VCaP (cell line): Measurements from ENCODE around the gene HGS.

Source experiments
- H3K27ac ChIP-seq: fragments of 450-650 bp; 2 replicates; pipeline ENCODE4 v1.5.1; 2017
- TF ChIP-seq, protein P1 (sequence below): fragments of 450-650 bp; conservative IDR thresholded peaks from 2 replicates; pipeline ENCODE4 v1.5.1; 2017; ENCODE audit warnings: mild to moderate bottlenecking, moderate library complexity

Gene HGS

DNA sequence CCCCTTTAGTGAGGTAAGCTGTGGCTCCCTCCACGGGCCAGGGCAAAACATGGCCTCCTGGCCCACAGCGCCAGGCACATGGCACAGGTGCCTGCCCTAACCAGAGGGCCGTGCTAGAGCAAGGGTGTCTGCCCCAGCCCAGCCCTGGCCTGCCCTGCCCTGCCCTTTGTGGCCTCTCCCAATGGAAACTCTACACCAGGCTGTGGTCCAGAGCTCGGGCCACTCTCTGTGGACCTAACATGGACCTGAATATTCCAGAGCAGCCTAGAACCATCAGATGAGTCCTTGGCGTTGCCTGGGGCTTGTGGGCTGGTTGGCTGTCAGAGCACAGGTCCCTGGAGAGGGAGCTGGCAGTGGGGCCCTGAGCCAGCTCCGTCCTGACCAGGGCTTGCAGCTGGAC lies 11.4 kb downstream of the HGS start:
- TF ChIP-seq, protein P1, sequence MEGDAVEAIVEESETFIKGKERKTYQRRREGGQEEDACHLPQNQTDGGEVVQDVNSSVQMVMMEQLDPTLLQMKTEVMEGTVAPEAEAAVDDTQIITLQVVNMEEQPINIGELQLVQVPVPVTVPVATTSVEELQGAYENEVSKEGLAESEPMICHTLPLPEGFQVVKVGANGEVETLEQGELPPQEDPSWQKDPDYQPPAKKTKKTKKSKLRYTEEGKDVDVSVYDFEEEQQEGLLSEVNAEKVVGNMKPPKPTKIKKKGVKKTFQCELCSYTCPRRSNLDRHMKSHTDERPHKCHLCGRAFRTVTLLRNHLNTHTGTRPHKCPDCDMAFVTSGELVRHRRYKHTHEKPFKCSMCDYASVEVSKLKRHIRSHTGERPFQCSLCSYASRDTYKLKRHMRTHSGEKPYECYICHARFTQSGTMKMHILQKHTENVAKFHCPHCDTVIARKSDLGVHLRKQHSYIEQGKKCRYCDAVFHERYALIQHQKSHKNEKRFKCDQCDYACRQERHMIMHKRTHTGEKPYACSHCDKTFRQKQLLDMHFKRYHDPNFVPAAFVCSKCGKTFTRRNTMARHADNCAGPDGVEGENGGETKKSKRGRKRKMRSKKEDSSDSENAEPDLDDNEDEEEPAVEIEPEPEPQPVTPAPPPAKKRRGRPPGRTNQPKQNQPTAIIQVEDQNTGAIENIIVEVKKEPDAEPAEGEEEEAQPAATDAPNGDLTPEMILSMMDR: no peak

DNA sequence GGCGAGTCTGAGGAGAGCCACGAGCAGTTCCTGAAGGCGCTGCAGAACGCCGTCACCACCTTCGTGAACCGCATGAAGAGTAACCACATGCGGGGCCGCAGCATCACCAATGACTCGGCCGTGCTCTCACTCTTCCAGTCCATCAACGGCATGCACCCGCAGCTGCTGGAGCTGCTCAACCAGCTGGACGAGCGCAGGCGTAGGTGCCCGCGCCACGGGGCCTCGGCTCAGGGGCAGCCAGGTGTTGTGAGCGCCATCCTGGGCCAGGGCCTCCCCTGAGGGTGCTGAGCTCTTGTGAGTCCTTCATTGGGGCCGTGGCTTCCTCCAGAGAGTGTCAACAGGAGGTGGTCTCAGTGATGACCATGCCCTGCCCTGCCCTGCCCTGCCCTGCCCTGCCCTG lies 12.0 kb downstream of the HGS start:
- TF ChIP-seq, protein P1: no peak
- H3K27ac ChIP-seq: no peak overlapping the region

More for the DNA sequence above, 11.4 kb downstream of the HGS start:
- H3K27ac ChIP-seq: no peak overlapping the region

DNA sequence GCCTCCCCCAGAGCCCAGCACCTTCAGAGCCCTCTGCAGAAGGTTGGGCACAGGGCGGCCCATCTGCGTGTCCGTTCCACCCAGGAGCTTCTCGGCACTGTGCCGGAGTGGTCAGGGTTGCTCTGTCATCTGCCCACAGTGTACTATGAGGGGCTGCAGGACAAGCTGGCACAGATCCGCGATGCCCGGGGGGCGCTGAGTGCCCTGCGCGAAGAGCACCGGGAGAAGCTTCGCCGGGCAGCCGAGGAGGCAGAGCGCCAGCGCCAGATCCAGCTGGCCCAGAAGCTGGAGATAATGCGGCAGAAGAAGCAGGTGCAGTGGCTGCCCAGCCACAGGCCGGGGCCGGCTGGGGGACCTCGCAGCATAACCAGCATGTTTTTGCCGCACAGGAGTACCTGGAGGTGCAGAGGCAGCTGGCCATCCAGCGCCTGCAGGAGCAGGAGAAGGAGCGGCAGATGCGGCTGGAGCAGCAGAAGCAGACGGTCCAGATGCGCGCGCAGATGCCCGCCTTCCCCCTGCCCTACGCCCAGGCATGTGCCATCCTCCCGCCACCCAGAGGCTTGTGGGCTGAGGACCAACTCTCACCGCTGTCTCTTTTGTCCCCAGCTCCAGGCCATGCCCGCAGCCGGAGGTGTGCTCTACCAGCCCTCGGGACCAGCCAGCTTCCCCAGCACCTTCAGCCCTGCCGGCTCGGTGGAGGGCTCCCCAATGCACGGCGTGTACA lies 12.6 kb downstream of the HGS start:
- TF ChIP-seq, protein P1: no peak
- H3K27ac ChIP-seq: no peak overlapping the region

DNA sequence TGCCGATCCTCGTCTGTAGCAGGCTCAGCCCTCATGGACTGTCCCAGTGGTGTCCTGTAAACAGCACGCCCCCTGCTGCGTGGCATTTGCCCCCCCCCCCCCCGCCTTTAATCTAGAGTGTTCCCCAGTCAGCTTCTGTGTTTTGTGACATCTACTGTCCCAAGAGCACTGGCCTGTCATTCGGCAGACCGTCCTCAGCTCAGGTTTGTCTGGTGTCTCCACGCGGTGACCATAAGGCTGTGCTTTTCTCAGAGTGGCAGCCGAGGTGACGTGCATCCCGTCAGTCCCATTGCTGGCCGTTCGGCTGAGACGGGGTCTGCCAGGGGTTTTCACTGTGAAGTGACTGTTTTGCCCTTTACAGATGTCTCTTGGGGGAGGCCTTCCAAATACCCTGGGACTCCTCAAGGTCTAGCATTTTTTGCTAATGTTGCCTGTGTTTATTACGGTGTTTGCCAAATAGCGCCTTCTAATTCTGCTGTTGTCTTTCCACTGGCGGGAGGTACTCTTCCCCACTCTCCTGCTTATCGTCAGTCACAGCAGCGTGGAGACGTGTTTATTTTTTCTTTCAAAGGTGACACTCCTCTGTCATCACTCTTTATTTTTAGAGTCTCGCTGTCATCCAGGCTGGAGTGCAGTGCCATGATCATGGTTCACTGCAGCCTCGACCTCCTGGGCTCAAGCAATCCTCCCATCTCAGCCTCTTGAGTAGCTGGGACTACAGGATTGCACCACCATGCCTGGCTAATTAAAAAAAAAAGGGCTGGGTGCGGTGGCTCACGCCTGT lies 13.6 kb downstream of the HGS start:
- no peak overlapping the region for H3K27ac ChIP-seq
- TF ChIP-seq, protein P1: no peak

DNA sequence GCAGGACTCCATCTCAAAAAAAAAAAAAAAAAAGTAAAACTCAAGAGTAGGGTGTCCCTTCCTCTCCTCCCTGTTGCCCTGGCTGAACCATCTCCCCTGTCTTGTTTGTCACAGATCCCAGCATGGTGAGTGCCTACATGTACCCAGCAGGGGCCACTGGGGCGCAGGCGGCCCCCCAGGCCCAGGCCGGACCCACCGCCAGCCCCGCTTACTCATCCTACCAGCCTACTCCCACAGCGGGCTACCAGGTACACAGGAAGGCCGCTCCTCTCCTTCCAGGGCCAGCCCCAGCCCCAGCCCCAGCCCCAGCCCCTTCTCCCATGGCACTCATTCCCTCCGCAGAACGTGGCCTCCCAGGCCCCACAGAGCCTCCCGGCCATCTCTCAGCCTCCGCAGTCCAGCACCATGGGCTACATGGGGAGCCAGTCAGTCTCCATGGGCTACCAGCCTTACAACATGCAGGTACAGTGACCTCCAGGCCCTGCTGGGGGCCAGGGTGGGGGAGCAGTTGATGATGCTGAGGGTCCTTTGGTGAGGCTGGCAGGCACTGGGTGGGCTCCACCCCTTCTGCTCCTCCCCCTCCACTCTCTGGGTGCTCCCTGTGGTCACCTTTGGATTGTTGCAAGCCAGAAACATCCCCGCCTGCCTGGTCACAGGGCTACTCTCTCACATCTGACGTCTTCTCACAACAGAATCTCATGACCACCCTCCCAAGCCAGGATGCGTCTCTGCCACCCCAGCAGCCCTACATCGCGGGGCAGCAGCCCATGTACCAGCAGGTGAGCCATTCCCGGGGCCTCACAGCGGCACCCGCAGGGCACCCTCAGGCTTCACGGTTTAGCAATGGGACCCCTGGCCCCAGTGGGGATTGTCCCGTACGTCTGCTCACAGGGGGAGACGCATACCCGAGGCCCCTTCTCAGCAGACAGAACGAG lies 16.8 kb downstream of the HGS start:
- peak overlapping the region; percentile 98 for H3K27ac ChIP-seq
- TF ChIP-seq, protein P1: no peak

DNA sequence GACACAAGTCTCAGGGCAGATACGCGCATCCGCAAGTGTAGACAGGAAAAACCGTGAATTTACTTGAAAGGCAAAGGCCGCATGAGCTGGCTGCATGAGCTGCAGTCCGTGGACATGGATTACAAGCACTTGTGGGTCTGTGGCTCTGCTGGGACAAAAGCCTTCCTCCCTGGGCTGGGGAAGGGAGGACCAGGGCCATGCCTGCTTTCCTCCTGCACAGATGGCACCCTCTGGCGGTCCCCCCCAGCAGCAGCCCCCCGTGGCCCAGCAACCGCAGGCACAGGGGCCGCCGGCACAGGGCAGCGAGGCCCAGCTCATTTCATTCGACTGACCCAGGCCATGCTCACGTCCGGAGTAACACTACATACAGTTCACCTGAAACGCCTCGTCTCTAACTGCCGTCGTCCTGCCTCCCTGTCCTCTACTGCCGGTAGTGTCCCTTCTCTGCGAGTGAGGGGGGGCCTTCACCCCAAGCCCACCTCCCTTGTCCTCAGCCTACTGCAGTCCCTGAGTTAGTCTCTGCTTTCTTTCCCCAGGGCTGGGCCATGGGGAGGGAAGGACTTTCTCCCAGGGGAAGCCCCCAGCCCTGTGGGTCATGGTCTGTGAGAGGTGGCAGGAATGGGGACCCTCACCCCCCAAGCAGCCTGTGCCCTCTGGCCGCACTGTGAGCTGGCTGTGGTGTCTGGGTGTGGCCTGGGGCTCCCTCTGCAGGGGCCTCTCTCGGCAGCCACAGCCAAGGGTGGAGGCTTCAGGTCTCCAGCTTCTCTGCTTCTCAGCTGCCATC lies 17.7 kb downstream of the HGS start:
- peak overlapping the region; percentile 98 for H3K27ac ChIP-seq
- TF ChIP-seq, protein P1: no peak
